Fibroblast of lung (primary cell): ENCODE measurements around the gene ANKRD16.

ENCODE experiments used
- EZH2 ChIP-seq: IDR thresholded peaks from 2 replicates; pipeline ENCODE4 v1.5.1; 2012; ENCODE audit warnings: low read length, control low read depth, mild to moderate bottlenecking; ENCODE audit errors: missing control alignments
- TF ChIP-seq, protein P1 (sequence below), 2 donors: IDR thresholded peaks in 1 of 2; conservative IDR thresholded peaks in 1 of 2; 1 replicate in 1 of 2; 2 replicates in 1 of 2; pipeline ENCODE4 v1.5.1; 2011 to 2012; ENCODE audit warnings: low read length in 2 of 2, control low read depth in 1 of 2, inconsistent platforms in 1 of 2, low read depth in 1 of 2, mild to moderate bottlenecking in 1 of 2

GRCh38 chr10:5933909-5934546, 44.3 kb upstream of the ANKRD16 start:
- no peak for TF ChIP-seq EZH2
- TF ChIP-seq, protein P1, sequence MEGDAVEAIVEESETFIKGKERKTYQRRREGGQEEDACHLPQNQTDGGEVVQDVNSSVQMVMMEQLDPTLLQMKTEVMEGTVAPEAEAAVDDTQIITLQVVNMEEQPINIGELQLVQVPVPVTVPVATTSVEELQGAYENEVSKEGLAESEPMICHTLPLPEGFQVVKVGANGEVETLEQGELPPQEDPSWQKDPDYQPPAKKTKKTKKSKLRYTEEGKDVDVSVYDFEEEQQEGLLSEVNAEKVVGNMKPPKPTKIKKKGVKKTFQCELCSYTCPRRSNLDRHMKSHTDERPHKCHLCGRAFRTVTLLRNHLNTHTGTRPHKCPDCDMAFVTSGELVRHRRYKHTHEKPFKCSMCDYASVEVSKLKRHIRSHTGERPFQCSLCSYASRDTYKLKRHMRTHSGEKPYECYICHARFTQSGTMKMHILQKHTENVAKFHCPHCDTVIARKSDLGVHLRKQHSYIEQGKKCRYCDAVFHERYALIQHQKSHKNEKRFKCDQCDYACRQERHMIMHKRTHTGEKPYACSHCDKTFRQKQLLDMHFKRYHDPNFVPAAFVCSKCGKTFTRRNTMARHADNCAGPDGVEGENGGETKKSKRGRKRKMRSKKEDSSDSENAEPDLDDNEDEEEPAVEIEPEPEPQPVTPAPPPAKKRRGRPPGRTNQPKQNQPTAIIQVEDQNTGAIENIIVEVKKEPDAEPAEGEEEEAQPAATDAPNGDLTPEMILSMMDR (conservative IDR thresholded peaks at IDR 0.05 in 1 of 2, IDR thresholded peaks at IDR 0.05 in 1 of 2; ENCODE audit: low read depth in 1 of 2, low read length in 2 of 2) = no peak
